Esophagus squamous epithelium (tissue), 4 donors: ENCODE results near the gene FAM20C.

ENCODE experiments used
- POLR2A ChIP-seq, 4 donors: fragments of 450-650 bp; IDR thresholded peaks; one replicate each; pipeline ENCODE4 v1.6.1; 2017; ENCODE audit warnings: antibody characterized with exemption in 4 of 4, mild to moderate bottlenecking in 4 of 4, moderate library complexity in 3 of 4
- TF ChIP-seq, protein P1 (sequence below), 6 experiments: fragments of 450-650 bp in 4 of 6; fragments of 200-600 bp in 2 of 6; sonication (generic) in 2 of 6; IDR thresholded peaks; one replicate each; pipeline ENCODE4 v1.5.1; 2016 to 2019; ENCODE audit warnings: antibody characterized with exemption in 6 of 6, mild to moderate bottlenecking in 4 of 6, moderate library complexity in 4 of 6

DNA sequence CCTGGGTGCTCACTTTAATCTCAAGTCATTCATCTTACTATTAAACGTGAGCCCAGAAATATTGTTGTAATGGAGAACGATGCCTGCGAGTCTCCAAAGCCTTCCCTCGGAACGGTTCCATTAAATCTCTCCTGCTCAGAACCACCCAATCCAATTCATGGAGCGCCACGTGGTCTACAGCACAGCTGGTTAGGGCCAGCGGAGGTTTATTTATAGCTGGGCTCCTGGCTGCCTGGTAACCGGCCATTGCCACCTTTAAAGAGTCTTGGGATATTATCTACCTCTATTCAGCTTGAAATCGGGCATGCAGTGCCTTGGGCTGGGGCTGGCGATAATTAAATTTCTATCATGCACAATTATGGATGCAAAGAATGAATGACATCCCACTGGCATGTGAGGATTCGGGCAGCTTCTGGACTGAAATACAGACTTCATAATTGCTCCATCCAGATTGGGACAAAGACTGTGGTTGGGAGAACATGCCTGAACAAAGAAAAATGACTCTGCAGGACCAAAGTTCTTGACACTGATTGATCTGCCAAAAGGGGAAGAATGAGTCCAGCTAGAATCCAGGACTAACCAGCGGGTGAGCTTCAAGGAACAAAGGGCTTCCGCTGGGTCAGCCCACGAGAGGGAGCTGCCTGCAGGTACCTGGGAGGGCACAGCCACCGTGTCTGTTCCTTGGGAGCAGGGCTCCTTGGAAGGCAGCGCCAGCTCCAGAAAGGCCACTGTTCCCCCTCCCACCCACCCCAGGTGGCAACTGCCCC is 7.3 kb downstream of the FAM20C start:
- TF ChIP-seq, protein P1, sequence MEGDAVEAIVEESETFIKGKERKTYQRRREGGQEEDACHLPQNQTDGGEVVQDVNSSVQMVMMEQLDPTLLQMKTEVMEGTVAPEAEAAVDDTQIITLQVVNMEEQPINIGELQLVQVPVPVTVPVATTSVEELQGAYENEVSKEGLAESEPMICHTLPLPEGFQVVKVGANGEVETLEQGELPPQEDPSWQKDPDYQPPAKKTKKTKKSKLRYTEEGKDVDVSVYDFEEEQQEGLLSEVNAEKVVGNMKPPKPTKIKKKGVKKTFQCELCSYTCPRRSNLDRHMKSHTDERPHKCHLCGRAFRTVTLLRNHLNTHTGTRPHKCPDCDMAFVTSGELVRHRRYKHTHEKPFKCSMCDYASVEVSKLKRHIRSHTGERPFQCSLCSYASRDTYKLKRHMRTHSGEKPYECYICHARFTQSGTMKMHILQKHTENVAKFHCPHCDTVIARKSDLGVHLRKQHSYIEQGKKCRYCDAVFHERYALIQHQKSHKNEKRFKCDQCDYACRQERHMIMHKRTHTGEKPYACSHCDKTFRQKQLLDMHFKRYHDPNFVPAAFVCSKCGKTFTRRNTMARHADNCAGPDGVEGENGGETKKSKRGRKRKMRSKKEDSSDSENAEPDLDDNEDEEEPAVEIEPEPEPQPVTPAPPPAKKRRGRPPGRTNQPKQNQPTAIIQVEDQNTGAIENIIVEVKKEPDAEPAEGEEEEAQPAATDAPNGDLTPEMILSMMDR (IDR thresholded peaks at IDR 0.05), result no peak
- TF ChIP-seq POLR2A (IDR thresholded peaks at IDR 0.05), result no peak
